ENCODE data around the gene TPO.

TPO gene

GRCh38 chr2:1451422-1451821 is 38.2 kb downstream of the TPO start:
- no peak for DNase-seq (ENCODE audit: low spot score)

GRCh38 chr2:1453561-1453960 is 40.3 kb downstream of the TPO start:
- no peak for DNase-seq (ENCODE audit: low spot score)

GRCh38 chr2:1454346-1454745 is 41.1 kb downstream of the TPO start:
- no peak for DNase-seq (ENCODE audit: low spot score)

GRCh38 chr2:1455466-1455865 is 42.2 kb downstream of the TPO start:
- no peak for DNase-seq (ENCODE audit: low spot score)

- DNase-seq (ENCODE audit: low spot score) = no peak
Measured at GRCh38 chr2:1458432-1458831, 45.2 kb downstream of the TPO start.

GRCh38 chr2:1459727-1460126 is 46.5 kb downstream of the TPO start:
- no peak for DNase-seq (ENCODE audit: low spot score)

GRCh38 chr2:1460851-1461418 is 47.7 kb downstream of the TPO start:
- no peak for DNase-seq (ENCODE audit: low spot score)

GRCh38 chr2:1461507-1462390 is 48.5 kb downstream of the TPO start:
- DNase-seq (ENCODE audit: low spot score) = no peak

GRCh38 chr2:1462994-1463393 is 49.7 kb downstream of the TPO start:
- no peak for DNase-seq (ENCODE audit: low spot score)

- DNase-seq (ENCODE audit: low spot score) = no peak
Measured at GRCh38 chr2:1472350-1472749, 59.1 kb downstream of the TPO start.

GRCh38 chr2:1476617-1477195 is 63.4 kb downstream of the TPO start:
- DNase-seq (ENCODE audit: low spot score) = no peak

- DNase-seq (ENCODE audit: low spot score) = no peak
Measured at GRCh38 chr2:1477196-1478040, 64.2 kb downstream of the TPO start.

GRCh38 chr2:1478311-1479305 is 65.3 kb downstream of the TPO start:
- no peak for DNase-seq (ENCODE audit: low spot score)

- no peak for DNase-seq (ENCODE audit: low spot score)
Measured at GRCh38 chr2:1479346-1479745, 66.1 kb downstream of the TPO start.

- DNase-seq (ENCODE audit: low spot score) = no peak
Measured at GRCh38 chr2:1480671-1481076, 67.4 kb downstream of the TPO start.

- no peak for DNase-seq (ENCODE audit: low spot score)
Measured at GRCh38 chr2:1481406-1482252, 68.4 kb downstream of the TPO start.

- DNase-seq (ENCODE audit: low spot score) = no peak
Measured at GRCh38 chr2:1482253-1482675, 69.0 kb downstream of the TPO start.

- no peak for DNase-seq (ENCODE audit: low spot score)
Measured at GRCh38 chr2:1482981-1483380, 69.7 kb downstream of the TPO start.

GRCh38 chr2:1483551-1483950 is 70.3 kb downstream of the TPO start:
- no peak for DNase-seq (ENCODE audit: low spot score)
